ENCODE measurements around the gene PCBP3.

PCBP3 gene

GRCh38 chr21:45912611-45913417 lies 269.3 kb downstream of the PCBP3 start:
- Mint-ChIP-seq H3K27ac (peak overlapping the region in 1 of 2 donors; percentile 48), H3K9me3 (no peaks in the 10 kb centered on the region), H3K4me3 (no peak overlapping the region), H3K4me1 (peaks cover 20% of the 10 kb centered on the region), H3K27me3 (no peaks in the 10 kb centered on the region)
- ATAC-seq (no peak), DNase-seq (no peak)

DNA sequence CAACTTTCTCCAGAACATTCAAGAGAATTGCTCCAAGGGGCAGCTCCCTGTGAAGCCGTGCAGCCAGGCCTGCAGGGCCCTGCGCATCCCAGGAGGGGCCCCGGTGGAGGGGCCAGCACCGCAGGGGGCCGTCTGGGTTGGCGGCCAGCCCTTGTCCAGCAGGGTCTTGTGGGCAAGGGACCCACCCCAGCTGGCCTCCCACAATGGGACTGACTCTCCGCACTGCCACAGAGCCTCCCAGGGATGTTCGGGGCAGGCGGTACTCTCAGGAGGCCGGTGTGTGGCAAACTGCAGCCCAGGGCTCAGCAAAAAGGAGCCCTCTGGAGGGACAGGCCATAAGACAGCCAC lies 269.9 kb downstream of the PCBP3 start:
- Mint-ChIP-seq H3K4me1 (peaks cover 20% of the 10 kb centered on the region), H3K9me3 (no peaks in the 10 kb centered on the region), H3K4me3 (no peak overlapping the region), H3K27me3 (no peaks in the 10 kb centered on the region), H3K27ac (peak overlapping the region in 1 of 2 donors; percentile 48)
- DNase-seq (no peak), ATAC-seq (no peak)

GRCh38 chr21:45913886-45914285 lies 270.4 kb downstream of the PCBP3 start:
- Mint-ChIP-seq H3K4me1 (peaks cover 20% of the 10 kb centered on the region), H3K27me3 (no peaks in the 10 kb centered on the region), H3K9me3 (no peaks in the 10 kb centered on the region), H3K27ac (peak overlapping the region in 1 of 2 donors; percentile 52), H3K4me3 (no peak overlapping the region)
- ATAC-seq = no peak
- no peak for DNase-seq

- no peak for DNase-seq
- no peak for ATAC-seq
- Mint-ChIP-seq H3K9me3 (no peaks in the 10 kb centered on the region), H3K27ac (no peak overlapping the region), H3K4me1 (peaks cover 20% of the 10 kb centered on the region), H3K4me3 (no peak overlapping the region), H3K27me3 (no peaks in the 10 kb centered on the region)
These were observed 270.9 kb downstream of the PCBP3 start for GRCh38 chr21:45914321-45914845.

DNA sequence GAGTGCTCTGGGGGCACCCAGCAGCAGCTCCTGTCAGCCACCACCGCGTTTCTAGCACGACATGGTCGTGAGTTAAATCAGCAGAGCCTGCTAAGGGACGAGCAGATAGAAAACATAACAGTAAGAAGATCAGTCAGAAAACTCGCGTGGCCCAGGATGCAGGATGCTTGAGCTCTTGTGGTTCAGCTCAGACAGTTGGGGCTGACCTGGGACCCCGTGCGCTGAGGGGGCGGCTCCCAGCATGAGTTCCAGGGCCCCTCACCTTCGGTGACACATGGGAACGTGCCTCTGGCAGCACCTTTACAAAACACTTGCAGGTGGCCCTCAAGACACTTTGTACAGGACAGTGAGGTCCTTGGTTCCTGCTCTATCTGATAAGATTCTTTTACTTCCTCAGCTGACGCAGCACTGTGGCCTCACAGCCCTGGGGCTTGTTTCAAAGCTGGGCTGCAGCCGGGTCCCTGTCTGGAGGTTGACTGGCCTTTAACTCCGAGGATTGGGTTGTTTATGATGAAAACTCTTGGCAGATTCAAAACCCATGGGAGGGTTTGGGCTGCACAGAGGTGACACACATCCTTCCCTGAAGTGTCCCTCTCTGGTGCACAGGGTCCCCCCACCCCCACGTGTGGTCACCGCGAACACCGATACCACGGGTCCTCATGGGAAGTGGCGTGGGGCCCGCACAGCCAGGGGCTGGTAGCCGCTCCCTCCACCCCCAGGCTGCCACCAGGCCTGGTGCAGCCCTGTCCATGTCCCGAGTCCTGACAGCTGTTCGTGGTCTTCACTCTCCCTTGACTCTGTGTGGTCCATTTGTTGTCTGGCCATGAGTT lies 272.7 kb downstream of the PCBP3 start:
- Mint-ChIP-seq H3K9me3 (no peaks in the 10 kb centered on the region), H3K27ac (peak overlapping the region in 1 of 2 donors; percentile 86), H3K4me3 (no peak overlapping the region), H3K27me3 (no peaks in the 10 kb centered on the region), H3K4me1 (peaks cover 20% of the 10 kb centered on the region)
- DNase-seq (no peak), ATAC-seq (peak; percentile 41)

- no peak overlapping the region for H3K4me3 Mint-ChIP-seq
- no peak overlapping the region for H3K27ac Mint-ChIP-seq
- DNase-seq (no peak), ATAC-seq (no peak)
- H3K9me3 Mint-ChIP-seq = no peaks in the 10 kb centered on the region
- peaks cover 20% of the 10 kb centered on the region for H3K4me1 Mint-ChIP-seq
- H3K27me3 Mint-ChIP-seq = no peaks in the 10 kb centered on the region
These were observed 273.7 kb downstream of the PCBP3 start for GRCh38 chr21:45917241-45917640.

- no peak for ATAC-seq
- no peak for DNase-seq
- no peaks in the 10 kb centered on the region for H3K27me3 Mint-ChIP-seq
- H3K27ac Mint-ChIP-seq = no peak overlapping the region
- no peaks in the 10 kb centered on the region for H3K9me3 Mint-ChIP-seq
- H3K4me1 Mint-ChIP-seq = peaks cover 20% of the 10 kb centered on the region
- H3K4me3 Mint-ChIP-seq = no peak overlapping the region
These were observed 274.5 kb downstream of the PCBP3 start for GRCh38 chr21:45918011-45918410.

DNA sequence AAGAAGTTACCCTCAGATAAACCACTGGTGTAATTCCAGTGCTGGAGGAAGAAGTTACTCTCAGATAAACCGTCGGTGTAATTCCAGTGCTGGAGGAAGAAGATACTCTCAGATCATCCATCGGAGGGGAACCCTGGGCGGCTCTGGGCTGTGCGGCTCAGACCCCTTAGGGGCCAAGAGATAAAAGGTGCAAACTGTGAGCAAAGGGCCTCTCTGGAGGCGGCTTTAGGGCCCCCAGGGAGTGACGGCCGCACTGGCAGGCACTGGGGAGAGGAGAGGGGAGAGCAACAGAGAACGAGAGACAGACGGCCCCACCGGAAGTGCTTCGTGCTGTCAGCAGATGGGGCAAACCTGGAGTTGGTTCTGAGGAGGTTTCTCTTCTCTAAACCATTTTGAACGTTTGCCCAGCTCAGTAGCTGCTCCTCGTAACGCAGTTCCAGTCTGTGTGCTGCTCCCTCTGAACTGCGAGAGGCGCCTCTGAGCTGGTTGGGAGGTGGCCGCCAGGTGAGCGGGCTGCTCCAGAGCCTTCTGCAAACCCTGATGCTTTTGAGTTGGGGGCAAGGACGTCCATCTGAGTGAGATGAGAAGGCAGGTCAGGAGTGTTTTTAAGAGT lies 275.4 kb downstream of the PCBP3 start:
- Mint-ChIP-seq H3K9me3 (no peaks in the 10 kb centered on the region), H3K4me1 (peaks cover 20% of the 10 kb centered on the region), H3K27me3 (no peaks in the 10 kb centered on the region), H3K4me3 (no peak overlapping the region), H3K27ac (no peak overlapping the region)
- DNase-seq = no peak
- no peak for ATAC-seq

DNA sequence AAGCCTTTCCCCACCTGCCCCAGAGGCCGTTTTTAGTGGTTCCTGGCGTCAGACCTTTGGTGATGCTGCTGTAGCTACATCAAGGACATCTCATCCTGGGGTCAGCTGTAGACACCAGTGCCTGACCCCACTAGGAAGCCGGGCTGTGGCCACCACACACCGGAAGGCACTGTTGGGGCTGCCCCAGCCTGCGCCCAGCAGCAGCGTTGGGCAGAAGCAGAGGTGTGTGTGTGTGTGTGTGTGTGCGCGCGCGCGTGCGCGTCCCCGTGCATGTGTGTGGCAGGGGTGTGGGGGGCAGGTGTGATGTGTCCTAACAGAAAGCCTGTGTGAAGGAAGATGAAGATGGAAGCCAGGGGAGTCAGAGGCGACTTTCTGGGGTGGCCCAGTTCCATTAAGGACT lies 276.1 kb downstream of the PCBP3 start:
- Mint-ChIP-seq H3K27me3 (no peaks in the 10 kb centered on the region), H3K9me3 (no peaks in the 10 kb centered on the region), H3K27ac (peak overlapping the region in 1 of 2 donors; percentile 30), H3K4me3 (no peak overlapping the region), H3K4me1 (peaks cover 20% of the 10 kb centered on the region)
- no peak for ATAC-seq
- DNase-seq = no peak

DNA sequence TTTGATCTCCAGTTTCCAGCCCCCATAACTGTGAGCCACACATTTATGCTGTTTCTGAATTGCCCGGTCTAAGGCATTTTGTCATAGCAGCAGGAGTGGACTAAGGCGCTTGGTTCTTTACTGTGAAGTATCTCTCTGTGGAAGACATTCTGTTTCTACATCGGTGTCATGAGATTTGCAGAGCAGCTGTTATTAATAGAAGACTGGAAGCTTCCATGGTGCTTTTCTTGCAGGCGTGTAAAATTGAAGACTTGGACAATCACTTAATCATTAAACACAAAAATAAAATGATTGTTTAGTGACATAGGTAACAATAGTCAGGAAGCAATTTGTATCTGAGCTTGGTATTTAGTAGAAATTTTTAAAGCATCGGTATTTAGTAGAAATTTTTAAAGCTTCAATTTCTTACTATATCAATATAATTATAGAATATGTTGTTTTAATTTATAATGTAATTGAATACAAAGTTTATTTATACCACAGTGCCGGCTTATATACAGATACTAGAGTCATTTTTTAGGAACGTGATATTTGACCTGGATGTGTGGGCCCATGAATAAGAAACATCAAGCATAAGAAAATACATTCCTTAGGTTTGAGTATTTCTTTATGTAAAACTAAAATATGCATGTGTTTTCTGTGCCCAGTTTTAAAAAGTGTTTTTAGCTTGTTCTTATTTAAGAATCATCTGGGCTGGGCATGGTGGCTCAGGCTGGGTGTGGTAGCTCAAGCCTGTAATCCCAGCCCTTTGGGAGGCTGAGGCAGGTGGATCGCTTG lies 277.5 kb downstream of the PCBP3 start:
- Mint-ChIP-seq H3K27me3 (no peaks in the 10 kb centered on the region), H3K4me3 (no peak overlapping the region), H3K9me3 (no peaks in the 10 kb centered on the region), H3K27ac (no peak overlapping the region), H3K4me1 (peaks cover 7% of the 10 kb centered on the region)
- no peak for DNase-seq
- no peak for ATAC-seq

GRCh38 chr21:45921917-45922316 lies 278.4 kb downstream of the PCBP3 start:
- no peaks in the 10 kb centered on the region for H3K4me1 Mint-ChIP-seq
- no peaks in the 10 kb centered on the region for H3K9me3 Mint-ChIP-seq
- no peak overlapping the region for H3K4me3 Mint-ChIP-seq
- H3K27me3 Mint-ChIP-seq = no peaks in the 10 kb centered on the region
- ATAC-seq (no peak), DNase-seq (no peak)
- no peak overlapping the region for H3K27ac Mint-ChIP-seq

DNA sequence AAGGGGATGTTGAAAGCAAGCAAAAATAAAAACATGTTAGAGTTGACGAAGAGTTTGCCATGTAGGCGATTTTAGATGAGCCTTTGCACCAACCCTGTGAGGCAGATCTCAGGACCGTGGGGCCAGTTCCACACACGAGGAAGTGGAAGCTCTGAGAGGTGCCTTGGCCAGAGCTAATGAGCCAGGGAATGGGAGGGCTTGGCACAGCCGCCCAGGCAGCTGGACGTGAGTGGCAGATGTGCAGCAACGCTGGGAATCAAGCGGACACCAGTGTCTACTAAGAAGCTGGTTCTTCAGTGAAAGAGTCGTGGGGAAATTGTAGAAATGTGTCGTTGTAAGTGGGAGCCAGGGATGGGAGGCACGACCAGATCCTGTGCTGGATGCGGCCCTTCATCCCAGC lies 279.1 kb downstream of the PCBP3 start:
- no peaks in the 10 kb centered on the region for H3K9me3 Mint-ChIP-seq
- no peak overlapping the region for H3K27ac Mint-ChIP-seq
- no peaks in the 10 kb centered on the region for H3K27me3 Mint-ChIP-seq
- no peak for ATAC-seq
- H3K4me3 Mint-ChIP-seq = no peak overlapping the region
- peaks cover 5% of the 10 kb centered on the region for H3K4me1 Mint-ChIP-seq
- DNase-seq = no peak

DNA sequence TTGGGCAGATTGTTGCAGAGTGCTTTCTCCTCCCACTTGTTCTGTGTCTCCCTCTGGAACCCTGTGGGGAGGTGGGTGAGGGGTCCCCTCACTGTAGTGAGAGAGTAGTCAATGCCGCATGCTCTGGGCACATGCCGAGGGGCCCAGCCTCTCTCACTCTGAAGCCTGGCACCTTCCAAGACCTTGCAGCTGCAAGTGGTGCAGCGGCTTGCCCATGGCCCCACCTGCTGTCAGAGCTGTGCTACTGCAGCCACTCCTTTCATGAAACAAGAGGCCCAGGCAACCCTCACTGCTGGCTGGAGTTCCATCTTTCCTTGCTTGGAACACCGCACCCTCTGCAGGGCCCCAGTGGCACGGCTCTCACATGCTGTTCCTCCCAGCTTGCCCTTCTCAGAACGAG lies 279.6 kb downstream of the PCBP3 start:
- H3K27me3 Mint-ChIP-seq = no peaks in the 10 kb centered on the region
- DNase-seq (peak; percentile 47 to 60), ATAC-seq (peak; percentile 76)
- no peak overlapping the region for H3K4me3 Mint-ChIP-seq
- H3K27ac Mint-ChIP-seq = no peak overlapping the region
- H3K4me1 Mint-ChIP-seq = peaks cover 5% of the 10 kb centered on the region
- no peaks in the 10 kb centered on the region for H3K9me3 Mint-ChIP-seq

GRCh38 chr21:45926281-45926680 lies 282.8 kb downstream of the PCBP3 start:
- DNase-seq = no peak
- no peak overlapping the region for H3K27ac Mint-ChIP-seq
- no peaks in the 10 kb centered on the region for H3K27me3 Mint-ChIP-seq
- peaks cover 5% of the 10 kb centered on the region for H3K4me1 Mint-ChIP-seq
- ATAC-seq = no peak
- H3K9me3 Mint-ChIP-seq = no peaks in the 10 kb centered on the region
- H3K4me3 Mint-ChIP-seq = no peak overlapping the region

DNA sequence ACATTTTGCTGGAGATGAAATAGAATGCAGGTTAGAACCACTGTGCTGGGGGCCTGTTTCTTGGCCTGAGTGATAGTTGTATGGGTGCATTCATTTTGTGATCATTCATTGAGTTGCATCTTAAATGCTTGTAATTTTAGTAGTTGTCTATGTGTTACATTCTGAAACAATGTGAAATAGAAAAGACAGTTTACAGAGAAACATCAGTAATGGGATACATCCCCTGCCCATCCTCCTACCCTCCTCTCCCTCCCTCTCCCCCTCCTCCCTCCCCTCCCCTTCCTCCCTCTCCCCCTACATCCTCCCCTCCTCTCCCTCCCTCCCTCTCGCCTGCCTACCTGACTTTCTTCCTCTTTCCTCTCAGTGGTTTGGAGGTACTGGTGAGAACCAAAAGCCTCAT lies 283.5 kb downstream of the PCBP3 start:
- H3K4me1 Mint-ChIP-seq = peaks cover 5% of the 10 kb centered on the region
- no peaks in the 10 kb centered on the region for H3K9me3 Mint-ChIP-seq
- no peak for DNase-seq
- no peaks in the 10 kb centered on the region for H3K27me3 Mint-ChIP-seq
- H3K4me3 Mint-ChIP-seq = no peak overlapping the region
- H3K27ac Mint-ChIP-seq = no peak overlapping the region
- no peak for ATAC-seq

Data from stimulated activated naive CD8-positive, alpha-beta T cell treated with anti-CD3 and anti-CD28 coated beads, Interleukin-15, amount 100 ng/mL, for 72 hours (primary cell).